Liver (tissue), 9 donors: ENCODE results near the gene MYBPH. TPM values are rescaled to one million over a fixed set of nuclear protein-coding genes. Genes with fewer than 3 reads are reported as not detected.

Experiments used
- DNase-seq: peaks from one replicate; pipeline ENCODE4 v3.0.0-alpha.2; 2017; ENCODE audit warnings: low spot score
- H3K27ac ChIP-seq, 2 donors: one replicate each; pipeline ENCODE4 v1.7.0; 2013; ENCODE audit warnings: inconsistent platforms in 2 of 2, low read length in 2 of 2, control low read depth in 1 of 2, low read depth in 1 of 2, mild to moderate bottlenecking in 1 of 2
- H3K27me3 ChIP-seq, 4 donors: one replicate each; pipeline versions ENCODE4 v1.6.1 to v1.7.0; 2013; ENCODE audit warnings: low read length in 3 of 4, inconsistent platforms in 1 of 4, mild to moderate bottlenecking in 1 of 4, moderate library complexity in 1 of 4; ENCODE audit not compliant: control insufficient read depth in 4 of 4, insufficient read depth in 4 of 4
- H3K36me3 ChIP-seq, 4 donors: one replicate each; pipeline versions ENCODE4 v1.6.1 to v1.7.0; 2013; ENCODE audit warnings: low read length in 3 of 4, mild to moderate bottlenecking in 3 of 4, low read depth in 1 of 4, moderate library complexity in 1 of 4; ENCODE audit not compliant: control insufficient read depth in 4 of 4, insufficient read depth in 3 of 4
- H3K4me1 ChIP-seq, 4 donors: one replicate each; pipeline versions ENCODE4 v1.6.1 to v1.7.0; 2013; ENCODE audit warnings: low read length in 3 of 4, mild to moderate bottlenecking in 3 of 4, moderate library complexity in 1 of 4; ENCODE audit not compliant: control insufficient read depth in 4 of 4, insufficient read depth in 4 of 4
- H3K4me3 ChIP-seq, 3 donors: one replicate each; pipeline versions ENCODE4 v1.6.1 to v1.7.0; 2013; ENCODE audit warnings: low read length in 3 of 3, control low read depth in 1 of 3, low read depth in 1 of 3, mild to moderate bottlenecking in 1 of 3
- H3K9ac ChIP-seq, 2 donors: one replicate each; pipeline ENCODE4 v1.7.0; 2013; ENCODE audit warnings: low read length in 2 of 2, mild to moderate bottlenecking in 2 of 2, moderate library complexity in 2 of 2, control low read depth in 1 of 2, low read depth in 1 of 2
- H3K9me3 ChIP-seq, 4 donors: one replicate each; pipeline versions ENCODE4 v1.6.1 to v1.7.0; 2013; ENCODE audit warnings: low read length in 3 of 4; ENCODE audit not compliant: control insufficient read depth in 4 of 4
- EGR1 ChIP-seq, 2 donors: IDR thresholded peaks; 2 replicates each; pipeline ENCODE4 v1.6.1; 2016 to 2018; ENCODE audit warnings: antibody characterized with exemption in 2 of 2, low read depth in 2 of 2
- FOXA1 ChIP-seq: IDR thresholded peaks from 2 replicates; pipeline ENCODE4 v1.6.1; 2016; ENCODE audit warnings: antibody characterized with exemption
- FOXA2 ChIP-seq: IDR thresholded peaks from 2 replicates; pipeline ENCODE4 v1.6.1; 2016; ENCODE audit warnings: antibody characterized with exemption
- GABPA ChIP-seq, 2 donors: IDR thresholded peaks in 1 of 2; conservative IDR thresholded peaks in 1 of 2; 2 replicates each; pipeline ENCODE4 v1.6.1; 2016; ENCODE audit warnings: antibody characterized with exemption in 2 of 2, mild to moderate bottlenecking in 1 of 2, moderate library complexity in 1 of 2
- HNF4A ChIP-seq, 2 donors: conservative IDR thresholded peaks; 2 replicates each; pipeline ENCODE4 v1.6.1; 2016; ENCODE audit warnings: antibody characterized with exemption in 2 of 2, mild to moderate bottlenecking in 2 of 2
- HNF4G ChIP-seq: IDR thresholded peaks from 2 replicates; pipeline ENCODE4 v1.6.1; 2016; ENCODE audit warnings: antibody characterized with exemption
- JUND ChIP-seq, 2 donors: IDR thresholded peaks; 2 replicates each; pipeline ENCODE4 v1.6.1; 2016; ENCODE audit warnings: antibody characterized with exemption in 2 of 2
- MAX ChIP-seq: IDR thresholded peaks from 2 replicates; pipeline ENCODE4 v1.6.1; 2016; ENCODE audit warnings: antibody characterized with exemption
- NR2F2 ChIP-seq: IDR thresholded peaks from 2 replicates; pipeline ENCODE4 v1.6.1; 2016; ENCODE audit warnings: antibody characterized with exemption
- RAD21 ChIP-seq, 2 donors: IDR thresholded peaks; 2 replicates each; pipeline ENCODE4 v1.6.1; 2016; ENCODE audit warnings: antibody characterized with exemption in 2 of 2, mild to moderate bottlenecking in 2 of 2
- REST ChIP-seq: IDR thresholded peaks from 2 replicates; pipeline ENCODE4 v1.6.1; 2016; ENCODE audit warnings: antibody characterized with exemption, mild to moderate bottlenecking
- RXRA ChIP-seq, 2 donors: IDR thresholded peaks; 2 replicates each; pipeline ENCODE4 v1.6.1; 2017 to 2018; ENCODE audit warnings: antibody characterized with exemption in 2 of 2, mild to moderate bottlenecking in 1 of 2
- SP1 ChIP-seq: IDR thresholded peaks from 2 replicates; pipeline ENCODE4 v1.6.1; 2018; ENCODE audit warnings: antibody characterized with exemption, mild to moderate bottlenecking
- TAF1 ChIP-seq: conservative IDR thresholded peaks from 2 replicates; pipeline ENCODE4 v1.6.1; 2016; ENCODE audit warnings: antibody characterized with exemption, mild to moderate bottlenecking
- YY1 ChIP-seq: IDR thresholded peaks from 2 replicates; pipeline ENCODE4 v1.6.1; 2016; ENCODE audit warnings: antibody characterized with exemption, mild to moderate bottlenecking
- ZBTB33 ChIP-seq: IDR thresholded peaks from 2 replicates; pipeline ENCODE4 v1.6.1; 2016; ENCODE audit warnings: antibody characterized with exemption
- WGBS: extraction: QIAGEN DNeasy Blood & Tissue Kit; methylation state at CpG from one replicate; pipeline ENCODE4 v1.1.7; 2013; 5-methylcytosine and 5-hydroxymethylcytosine counted together
- polyA plus RNA-seq, 2 donors: library from polyadenylated mRNA; stranded (reverse) in 1 of 2; unstranded in 1 of 2; fragments of 200-250 nt in 1 of 2; fragments of >200 nt in 1 of 2; fragmentation: Nextera tagmentation in 1 of 2; extraction: Ambion mirVana in 1 of 2; gene quantifications; one replicate each; pipeline versions ENCODE4 v1.2.1 to v1.2.3, GENCODE V29; 2013 to 2015
- total RNA-seq, 2 donors: library from RNA; depleted of rRNA; stranded (reverse); fragments of >200 nt; gene quantifications; one replicate each; pipeline ENCODE4 v1.2.3, GENCODE V29; 2014
- TF ChIP-seq, protein P1 (sequence below): IDR thresholded peaks from 2 replicates; pipeline ENCODE4 v1.6.1; 2016; ENCODE audit warnings: antibody characterized with exemption
- TF ChIP-seq, protein P2 (sequence below): fragments of 150-350 bp; IDR thresholded peaks from 2 replicates; pipeline ENCODE4 v1.5.1; 2017; ENCODE audit warnings: improper control_type of control experiment, low read depth, low read length; ENCODE audit not compliant: missing input control
- donor health status: healthy.
- donor health status: healthy.
- donor health status: healthy.
- donor health status: healthy.
- donor health status: healthy.

Gene MYBPH
- total and polyA plus RNA-seq, 4 donors: 0.09 TPM; not detected in 3

DNA sequence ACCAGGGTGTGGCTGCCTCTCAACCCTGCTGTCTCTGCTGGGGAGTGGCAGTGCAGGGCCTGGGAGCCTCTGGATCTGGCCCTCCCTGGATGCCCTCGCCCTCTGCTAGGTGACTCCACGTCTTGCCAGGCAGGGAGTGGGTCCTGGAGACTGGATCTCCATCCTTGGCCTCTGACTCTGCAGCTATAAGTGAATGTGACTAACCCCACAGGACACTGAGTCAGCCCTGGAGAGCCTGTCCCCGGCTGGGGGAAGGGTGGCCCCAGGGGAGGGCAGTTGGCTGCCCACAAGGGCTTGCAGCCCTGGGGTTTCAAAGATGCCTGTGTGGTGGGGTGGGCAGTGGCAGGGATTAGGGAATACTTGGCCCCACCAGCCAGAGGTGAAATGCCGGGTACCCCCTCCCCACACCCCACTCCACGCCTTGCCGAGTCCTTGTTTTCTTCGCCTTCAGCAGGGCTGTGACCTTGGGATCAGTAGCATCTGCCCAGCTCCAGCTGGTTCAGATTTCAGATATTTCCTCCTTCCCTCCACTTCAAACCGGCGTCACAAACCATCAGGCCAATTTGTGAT, 1.9 kb upstream of the MYBPH start (continued):
- TF ChIP-seq REST (no peak), EGR1 (IDR thresholded peaks at IDR 0.05; ENCODE audit: low read depth in 2 of 2) (no peak), GABPA (IDR thresholded peaks at IDR 0.05 in 1 of 2, conservative IDR thresholded peaks at IDR 0.05 in 1 of 2) (no peak), JUND (IDR thresholded peaks at IDR 0.05) (no peak), HNF4G (no peak), MAX (no peak), NR2F2 (no peak)
- TF ChIP-seq, protein P1, sequence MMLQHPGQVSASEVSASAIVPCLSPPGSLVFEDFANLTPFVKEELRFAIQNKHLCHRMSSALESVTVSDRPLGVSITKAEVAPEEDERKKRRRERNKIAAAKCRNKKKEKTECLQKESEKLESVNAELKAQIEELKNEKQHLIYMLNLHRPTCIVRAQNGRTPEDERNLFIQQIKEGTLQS: no peak

GRCh38 chr1:203177036-203177405, 1.4 kb upstream of the MYBPH start:
- 94% methylated on average over 6 of the region's 6 CpGs for WGBS
- TF ChIP-seq RXRA (IDR thresholded peaks at IDR 0.05): no peak
- no peak for TF ChIP-seq MAX
- TF ChIP-seq, protein P1: no peak
- no peak for TF ChIP-seq FOXA2
- no peak for TF ChIP-seq JUND (IDR thresholded peaks at IDR 0.05)
- TF ChIP-seq ZBTB33: no peak
- no peak for TF ChIP-seq TAF1
- no peak for TF ChIP-seq YY1
- no peak for TF ChIP-seq SP1
- TF ChIP-seq RAD21 (IDR thresholded peaks at IDR 0.05): no peak
- TF ChIP-seq EGR1 (IDR thresholded peaks at IDR 0.05; ENCODE audit: low read depth in 2 of 2): no peak
- no peak for TF ChIP-seq HNF4A (conservative IDR thresholded peaks at IDR 0.05)
- TF ChIP-seq REST: no peak
- no peak for TF ChIP-seq FOXA1
- no peak for TF ChIP-seq NR2F2
- TF ChIP-seq GABPA (IDR thresholded peaks at IDR 0.05 in 1 of 2, conservative IDR thresholded peaks at IDR 0.05 in 1 of 2): no peak
- TF ChIP-seq, protein P2, sequence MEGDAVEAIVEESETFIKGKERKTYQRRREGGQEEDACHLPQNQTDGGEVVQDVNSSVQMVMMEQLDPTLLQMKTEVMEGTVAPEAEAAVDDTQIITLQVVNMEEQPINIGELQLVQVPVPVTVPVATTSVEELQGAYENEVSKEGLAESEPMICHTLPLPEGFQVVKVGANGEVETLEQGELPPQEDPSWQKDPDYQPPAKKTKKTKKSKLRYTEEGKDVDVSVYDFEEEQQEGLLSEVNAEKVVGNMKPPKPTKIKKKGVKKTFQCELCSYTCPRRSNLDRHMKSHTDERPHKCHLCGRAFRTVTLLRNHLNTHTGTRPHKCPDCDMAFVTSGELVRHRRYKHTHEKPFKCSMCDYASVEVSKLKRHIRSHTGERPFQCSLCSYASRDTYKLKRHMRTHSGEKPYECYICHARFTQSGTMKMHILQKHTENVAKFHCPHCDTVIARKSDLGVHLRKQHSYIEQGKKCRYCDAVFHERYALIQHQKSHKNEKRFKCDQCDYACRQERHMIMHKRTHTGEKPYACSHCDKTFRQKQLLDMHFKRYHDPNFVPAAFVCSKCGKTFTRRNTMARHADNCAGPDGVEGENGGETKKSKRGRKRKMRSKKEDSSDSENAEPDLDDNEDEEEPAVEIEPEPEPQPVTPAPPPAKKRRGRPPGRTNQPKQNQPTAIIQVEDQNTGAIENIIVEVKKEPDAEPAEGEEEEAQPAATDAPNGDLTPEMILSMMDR: no peak
- no peak for TF ChIP-seq HNF4G
- DNase-seq: no peak
- H3K4me3 ChIP-seq: no peak overlapping the region
- no peaks in the 10 kb centered on the region for H3K9me3 ChIP-seq
- H3K27ac ChIP-seq: no peak overlapping the region
- no peak overlapping the region for H3K9ac ChIP-seq
- H3K36me3 ChIP-seq: no peaks in the 10 kb centered on the region
- H3K4me1 ChIP-seq: no peaks in the 10 kb centered on the region
- no peaks in the 10 kb centered on the region for H3K27me3 ChIP-seq
